ENCODE measurements around the gene ASGR1.

The ASGR1 gene

GRCh38 chr17:7215136-7215638, 36.0 kb upstream of the ASGR1 start:
- H3K4me3 ChIP-seq (replicated peaks in 1 of 2; ENCODE audit: low read depth in 2 of 2, low read length in 2 of 2), result peak overlapping the region; percentile 51
- DNase-seq (ENCODE audit: low read depth in 2 of 2), result no peak
- no peak for TF ChIP-seq CTCF (IDR thresholded peaks at IDR 0.05; ENCODE audit: low read depth, low read length)

- peak; percentile 68 for TF ChIP-seq CTCF (IDR thresholded peaks at IDR 0.05; ENCODE audit: low read depth, low read length)
- H3K4me3 ChIP-seq (replicated peaks in 1 of 2; ENCODE audit: low read depth in 2 of 2, low read length in 2 of 2), result peak overlapping the region; percentile 51
- peak; percentile 97 for DNase-seq (ENCODE audit: low read depth in 2 of 2)
Measured at GRCh38 chr17:7214300-7215135, 35.3 kb upstream of the ASGR1 start.

- peak overlapping the region; percentile 51 for H3K4me3 ChIP-seq (replicated peaks in 1 of 2; ENCODE audit: low read depth in 2 of 2, low read length in 2 of 2)
- peak; percentile 85 to 87 for DNase-seq (ENCODE audit: low read depth in 2 of 2)
- TF ChIP-seq CTCF (IDR thresholded peaks at IDR 0.05; ENCODE audit: low read depth, low read length), result peak; percentile 44
Measured at GRCh38 chr17:7213895-7214299, 34.7 kb upstream of the ASGR1 start.

GRCh38 chr17:7211491-7212273, 32.5 kb upstream of the ASGR1 start:
- H3K4me3 ChIP-seq (replicated peaks in 1 of 2; ENCODE audit: low read depth in 2 of 2, low read length in 2 of 2), result no peak overlapping the region
- no peak for TF ChIP-seq CTCF (IDR thresholded peaks at IDR 0.05; ENCODE audit: low read depth, low read length)
- no peak for DNase-seq (ENCODE audit: low read depth in 2 of 2)

GRCh38 chr17:7208754-7209460, 29.7 kb upstream of the ASGR1 start:
- H3K4me3 ChIP-seq (replicated peaks in 1 of 2; ENCODE audit: low read depth in 2 of 2, low read length in 2 of 2), result no peak overlapping the region
- no peak for DNase-seq (ENCODE audit: low read depth in 2 of 2)
- no peak for TF ChIP-seq CTCF (IDR thresholded peaks at IDR 0.05; ENCODE audit: low read depth, low read length)

GRCh38 chr17:7208027-7208571, 28.9 kb upstream of the ASGR1 start:
- H3K4me3 ChIP-seq (replicated peaks in 1 of 2; ENCODE audit: low read depth in 2 of 2, low read length in 2 of 2), result no peak overlapping the region
- TF ChIP-seq CTCF (IDR thresholded peaks at IDR 0.05; ENCODE audit: low read depth, low read length), result no peak
- DNase-seq (ENCODE audit: low read depth in 2 of 2), result no peak
